GM23338 (cell line): ENCODE results near the gene RNFT2. TPM values are rescaled to one million over a fixed set of nuclear protein-coding genes. Genes with fewer than 3 reads are reported as not detected.

ENCODE experiments used
- ATAC-seq: fragments of 200-7000 bp; cut with Tn5 transposase; 3 replicates; pipeline ENCODE4 v1.9.1; 2020
- DNase-seq: peaks from one replicate; pipeline ENCODE4 v3.0.0-alpha.2; 2015; ENCODE audit warnings: low spot score
- H2AFZ ChIP-seq: fragments of 200-600 bp; sonication (generic); 2 replicates; pipeline ENCODE4 v1.8.0; 2016; ENCODE audit warnings: antibody characterized with exemption, mild to moderate bottlenecking, moderate library complexity
- H3F3A ChIP-seq: fragments of 200-600 bp; sonication (generic); replicated peaks from 2 replicates; pipeline ENCODE4 v1.8.0; 2017; ENCODE audit warnings: antibody characterized with exemption, mixed run types, low read depth
- H3K27ac ChIP-seq: fragments of 200-600 bp; sonication (generic); 2 replicates; pipeline ENCODE4 v1.6.1; 2016; ENCODE audit warnings: low read depth
- H3K27me3 ChIP-seq: fragments of 200-600 bp; sonication (generic); 2 replicates; pipeline ENCODE4 v1.8.0; 2016; ENCODE audit warnings: mild to moderate bottlenecking, mixed run types, moderate library complexity; ENCODE audit not compliant: insufficient read depth
- H3K36me3 ChIP-seq: fragments of 200-600 bp; sonication (generic); 2 replicates; pipeline ENCODE4 v1.8.0; 2016; ENCODE audit warnings: mild to moderate bottlenecking; ENCODE audit not compliant: insufficient read depth
- H3K4me1 ChIP-seq: fragments of 200-600 bp; sonication (generic); 2 replicates; pipeline ENCODE4 v1.8.0; 2016; ENCODE audit warnings: mild to moderate bottlenecking, moderate library complexity; ENCODE audit not compliant: insufficient read depth
- H3K4me2 ChIP-seq: fragments of 200-600 bp; sonication (generic); 2 replicates; pipeline ENCODE4 v1.7.1; 2017; ENCODE audit warnings: mixed run types
- H3K4me3 ChIP-seq: fragments of 200-600 bp; sonication (generic); 2 replicates; pipeline ENCODE4 v1.6.1; 2016; ENCODE audit warnings: mixed run types
- H3K79me2 ChIP-seq: fragments of 200-600 bp; sonication (generic); replicated peaks from 2 replicates; pipeline ENCODE4 v1.8.0; 2017; ENCODE audit warnings: mild to moderate bottlenecking; ENCODE audit not compliant: insufficient read depth
- H3K9me2 ChIP-seq: fragments of 200-600 bp; sonication (generic); 2 replicates; pipeline ENCODE4 v1.8.0; 2017; ENCODE audit not compliant: insufficient read depth
- H4K20me1 ChIP-seq: fragments of 200-600 bp; sonication (generic); replicated peaks from 2 replicates; pipeline ENCODE4 v1.8.0; 2017; ENCODE audit warnings: mild to moderate bottlenecking; ENCODE audit not compliant: insufficient read depth
- H3K27ac Mint-ChIP-seq: 2 replicates; pipeline ENCODE4 v1.8.0; 2020; ENCODE audit warnings: inconsistent platforms, mild to moderate bottlenecking, moderate library complexity, mixed read lengths
- H3K27me3 Mint-ChIP-seq: 3 replicates; pipeline ENCODE4 v1.8.0; 2022; ENCODE audit warnings: low read depth, mild to moderate bottlenecking, moderate library complexity, mixed read lengths, inconsistent platforms; ENCODE audit not compliant: insufficient read depth, poor library complexity
- H3K36me3 Mint-ChIP-seq: 3 replicates; pipeline ENCODE4 v1.8.0; 2021; ENCODE audit warnings: low read depth, mild to moderate bottlenecking, inconsistent platforms, moderate library complexity, mixed read lengths
- H3K4me1 Mint-ChIP-seq: 3 replicates; pipeline ENCODE4 v1.8.0; 2020; ENCODE audit warnings: mild to moderate bottlenecking, inconsistent platforms, mixed read lengths
- H3K4me3 Mint-ChIP-seq: 3 replicates; pipeline ENCODE4 v1.8.0; 2021; ENCODE audit warnings: moderate library complexity, mild to moderate bottlenecking, inconsistent platforms, mixed read lengths
- H3K9me3 Mint-ChIP-seq: 3 replicates; pipeline ENCODE4 v1.8.0; 2020; ENCODE audit warnings: moderate library complexity, mild to moderate bottlenecking, inconsistent platforms, mixed read lengths
- CREB1 ChIP-seq: fragments of 250-450 bp; sonication (Bioruptor Pico); IDR thresholded peaks from 2 replicates; pipeline ENCODE4 v1.5.0; 2020; ENCODE audit warnings: low read depth, mild to moderate bottlenecking, moderate library complexity
- EZH2 ChIP-seq: fragments of 200-600 bp; sonication (generic); IDR thresholded peaks from one replicate; pipeline ENCODE4 v1.8.0; 2017; ENCODE audit warnings: antibody characterized with exemption, mild to moderate bottlenecking, low read depth; ENCODE audit not compliant: unreplicated experiment
- EZH2phosphoT487 ChIP-seq: fragments of 200-600 bp; sonication (generic); IDR thresholded peaks from one replicate; pipeline ENCODE4 v1.8.1; 2018; ENCODE audit warnings: antibody characterized with exemption; ENCODE audit not compliant: unreplicated experiment
- JUNB ChIP-seq: IDR thresholded peaks from one replicate; pipeline ENCODE4 v1.6.1; 2016; ENCODE audit warnings: antibody characterized with exemption; ENCODE audit not compliant: unreplicated experiment
- NANOG ChIP-seq: IDR thresholded peaks from 2 replicates; pipeline ENCODE4 v1.6.1; 2016; ENCODE audit warnings: antibody characterized with exemption, borderline replicate concordance
- POLR2AphosphoS5 ChIP-seq: IDR thresholded peaks from 2 replicates; pipeline ENCODE4 v1.6.1; 2016; ENCODE audit warnings: antibody characterized with exemption, low read depth
- REST ChIP-seq: IDR thresholded peaks from one replicate; pipeline ENCODE4 v1.6.1; 2018; ENCODE audit warnings: antibody characterized with exemption; ENCODE audit not compliant: unreplicated experiment
- STAT1 ChIP-seq: IDR thresholded peaks from one replicate; pipeline ENCODE4 v1.6.1; 2016; ENCODE audit warnings: antibody characterized with exemption; ENCODE audit not compliant: unreplicated experiment
- ZNF114 ChIP-seq: fragments of 250-450 bp; sonication (Bioruptor Pico); IDR thresholded peaks from 2 replicates; pipeline ENCODE4 v1.5.0; 2020; ENCODE audit warnings: mild to moderate bottlenecking, moderate library complexity
- ZNF331 ChIP-seq: fragments of 250-450 bp; sonication (Bioruptor Pico); IDR thresholded peaks from 2 replicates; pipeline ENCODE4 v1.5.0; 2020; ENCODE audit warnings: low read depth, mild to moderate bottlenecking, moderate library complexity
- polyA plus RNA-seq: library from polyadenylated mRNA; unstranded; fragments of >200 nt; fragmentation: Nextera tagmentation; extraction: Ambion mirVana; gene quantifications from 2 replicates; pipeline ENCODE4 v1.2.1, GENCODE V29; 2016
- total RNA-seq: library from RNA; depleted of rRNA; stranded (reverse); fragments of >200 nt; shearing (Covaris generic); gene quantifications from 2 replicates; pipeline ENCODE4 v1.2.3, GENCODE V29; 2014
- TF ChIP-seq, protein P1 (sequence below), 2 experiments: fragments of 200-600 bp in 1 of 2; sonication (generic) in 1 of 2; conservative IDR thresholded peaks; 2 replicates each; pipeline versions ENCODE4 v1.5.1 to v1.6.1; 2016 to 2017; ENCODE audit warnings: antibody characterized with exemption in 2 of 2, low read depth in 2 of 2, mild to moderate bottlenecking in 2 of 2, moderate library complexity in 1 of 2
- TF ChIP-seq, protein P2 (sequence below): IDR thresholded peaks from 2 replicates; pipeline ENCODE4 v1.6.1; 2016; ENCODE audit warnings: antibody characterized with exemption

RNFT2 gene
- total and polyA plus RNA-seq, 2 experiments from 2014 or later = 19.3 to 22.9 TPM

DNA sequence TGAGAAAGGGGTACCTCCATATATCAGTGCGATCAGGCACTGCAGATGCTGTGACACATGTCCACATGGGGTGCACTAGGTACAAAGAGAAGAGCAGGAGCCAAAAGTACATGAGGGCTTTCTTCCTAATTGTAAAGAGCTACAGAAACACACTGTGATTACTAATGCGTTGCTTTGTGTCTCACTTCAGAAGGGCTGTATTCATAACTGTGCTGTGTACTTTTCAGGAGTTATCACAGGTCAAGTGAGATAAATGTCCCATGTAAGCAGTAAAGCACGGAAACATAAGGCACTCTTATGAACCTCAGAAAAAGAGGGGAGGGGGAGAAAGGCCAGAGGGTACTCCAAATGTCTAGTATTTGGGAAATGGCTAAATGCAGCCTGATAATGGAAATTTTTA, 10.9 kb upstream of the RNFT2 start:
- Mint-ChIP-seq H3K4me3 (no peak overlapping the region), H3K27ac (no peak overlapping the region), H3K4me1 (peaks cover 15% of the 10 kb centered on the region), H3K9me3 (no peaks in the 10 kb centered on the region), H3K36me3 (peaks cover 6% of the 10 kb centered on the region; the same call in 1 of the 3 replicates), H3K27me3 (peaks cover 1% of the 10 kb centered on the region)
- Histone ChIP-seq H4K20me1 (peaks cover 12% of the 10 kb centered on the region; the same call in 1 of the 2 replicates), H3K9me2 (no peaks in the 10 kb centered on the region), H3K27me3 (no peaks in the 10 kb centered on the region), H3K4me1 (peaks cover 8% of the 10 kb centered on the region; the same call in 1 of the 2 replicates), H2AFZ (no peak overlapping the region), H3K4me2 (no peak overlapping the region), H3K4me3 (no peak overlapping the region), H3K27ac (peak overlapping the region; percentile 24; the same call in 1 of the 2 replicates), H3K36me3 (no peaks in the 10 kb centered on the region), H3K79me2 (peaks cover 60% of the 10 kb centered on the region), H3F3A (no peaks in the 10 kb centered on the region)
- TF ChIP-seq, protein P1, sequence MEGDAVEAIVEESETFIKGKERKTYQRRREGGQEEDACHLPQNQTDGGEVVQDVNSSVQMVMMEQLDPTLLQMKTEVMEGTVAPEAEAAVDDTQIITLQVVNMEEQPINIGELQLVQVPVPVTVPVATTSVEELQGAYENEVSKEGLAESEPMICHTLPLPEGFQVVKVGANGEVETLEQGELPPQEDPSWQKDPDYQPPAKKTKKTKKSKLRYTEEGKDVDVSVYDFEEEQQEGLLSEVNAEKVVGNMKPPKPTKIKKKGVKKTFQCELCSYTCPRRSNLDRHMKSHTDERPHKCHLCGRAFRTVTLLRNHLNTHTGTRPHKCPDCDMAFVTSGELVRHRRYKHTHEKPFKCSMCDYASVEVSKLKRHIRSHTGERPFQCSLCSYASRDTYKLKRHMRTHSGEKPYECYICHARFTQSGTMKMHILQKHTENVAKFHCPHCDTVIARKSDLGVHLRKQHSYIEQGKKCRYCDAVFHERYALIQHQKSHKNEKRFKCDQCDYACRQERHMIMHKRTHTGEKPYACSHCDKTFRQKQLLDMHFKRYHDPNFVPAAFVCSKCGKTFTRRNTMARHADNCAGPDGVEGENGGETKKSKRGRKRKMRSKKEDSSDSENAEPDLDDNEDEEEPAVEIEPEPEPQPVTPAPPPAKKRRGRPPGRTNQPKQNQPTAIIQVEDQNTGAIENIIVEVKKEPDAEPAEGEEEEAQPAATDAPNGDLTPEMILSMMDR (conservative IDR thresholded peaks at IDR 0.05; ENCODE audit: low read depth in 2 of 2) = 0 out of 4 replicates have a peak, but pooled peaks of 1 of the 2 experiments have one; percentile 7
- no peak for TF ChIP-seq EZH2phosphoT487
- TF ChIP-seq STAT1 = no peak
- TF ChIP-seq, protein P2, sequence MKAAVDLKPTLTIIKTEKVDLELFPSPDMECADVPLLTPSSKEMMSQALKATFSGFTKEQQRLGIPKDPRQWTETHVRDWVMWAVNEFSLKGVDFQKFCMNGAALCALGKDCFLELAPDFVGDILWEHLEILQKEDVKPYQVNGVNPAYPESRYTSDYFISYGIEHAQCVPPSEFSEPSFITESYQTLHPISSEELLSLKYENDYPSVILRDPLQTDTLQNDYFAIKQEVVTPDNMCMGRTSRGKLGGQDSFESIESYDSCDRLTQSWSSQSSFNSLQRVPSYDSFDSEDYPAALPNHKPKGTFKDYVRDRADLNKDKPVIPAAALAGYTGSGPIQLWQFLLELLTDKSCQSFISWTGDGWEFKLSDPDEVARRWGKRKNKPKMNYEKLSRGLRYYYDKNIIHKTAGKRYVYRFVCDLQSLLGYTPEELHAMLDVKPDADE = no peak
- ATAC-seq = peak; percentile 46
- no peak for DNase-seq

DNA sequence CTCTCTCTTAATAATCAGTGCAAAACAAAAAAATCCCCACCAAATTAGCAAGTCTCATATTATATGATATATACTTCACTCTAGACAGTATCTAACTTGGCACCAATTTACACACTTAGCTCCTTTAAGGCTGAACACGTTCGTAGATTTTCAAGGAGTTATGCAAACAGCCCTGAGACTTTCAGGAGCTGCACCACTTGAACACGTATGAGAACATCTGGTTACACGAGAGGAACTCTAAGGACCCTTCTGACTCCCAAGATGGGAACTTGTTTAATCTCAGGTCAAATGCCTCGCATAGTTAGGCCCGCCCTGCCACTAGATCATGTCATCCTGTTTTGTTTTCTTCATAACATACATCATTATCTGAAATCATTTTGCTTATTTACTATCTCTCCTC, 10.2 kb upstream of the RNFT2 start:
- H3K4me3 ChIP-seq = no peak overlapping the region
- H3K9me3 Mint-ChIP-seq = no peaks in the 10 kb centered on the region
- ATAC-seq = no peak
- H3K36me3 ChIP-seq = no peaks in the 10 kb centered on the region
- DNase-seq = no peak
- no peak overlapping the region for H3K27ac ChIP-seq
- peaks cover 67% of the 10 kb centered on the region for H3K79me2 ChIP-seq
- peaks cover 12% of the 10 kb centered on the region; the same call in 1 of the 2 replicates for H4K20me1 ChIP-seq
- H3K27me3 Mint-ChIP-seq = peaks cover 1% of the 10 kb centered on the region
- H3K9me2 ChIP-seq = no peaks in the 10 kb centered on the region
- no peak overlapping the region for H3K4me2 ChIP-seq
- no peak overlapping the region; the same call in 2 of the 3 replicates for H3K4me3 Mint-ChIP-seq
- no peaks in the 10 kb centered on the region for H3K27me3 ChIP-seq
- H3K36me3 Mint-ChIP-seq = peaks cover 2% of the 10 kb centered on the region; the same call in 1 of the 3 replicates
- H3F3A ChIP-seq = no peaks in the 10 kb centered on the region
- no peak overlapping the region for H2AFZ ChIP-seq
- H3K4me1 Mint-ChIP-seq = peaks cover 15% of the 10 kb centered on the region
- no peak overlapping the region for H3K27ac Mint-ChIP-seq
- H3K4me1 ChIP-seq = peaks cover 8% of the 10 kb centered on the region; the same call in 1 of the 2 replicates
- no peak for TF ChIP-seq NANOG
- TF ChIP-seq POLR2AphosphoS5 = no peak
- TF ChIP-seq JUNB = no peak
- TF ChIP-seq CREB1 (CRISPR knock-in tag) = no peak
- TF ChIP-seq STAT1 = no peak
- no peak for TF ChIP-seq EZH2phosphoT487
- TF ChIP-seq ZNF114 = no peak
- TF ChIP-seq, protein P2 = no peak
- TF ChIP-seq EZH2 = no peak
- TF ChIP-seq ZNF331 (CRISPR knock-in tag) = no peak
- TF ChIP-seq, protein P1 (conservative IDR thresholded peaks at IDR 0.05; ENCODE audit: low read depth in 2 of 2) = no peak
- no peak for TF ChIP-seq REST
